Measurements from ENCODE around the gene TMPRSS15.

GRCh38 chr21:18252256-18252655, 151.3 kb downstream of the TMPRSS15 start:
- TF ChIP-seq CTCF (IDR thresholded peaks at IDR 0.05; ENCODE audit: low read depth, low read length) (no peak), POLR2A (IDR thresholded peaks at IDR 0.05; ENCODE audit: extremely low read depth, insufficient read length) (no peak)
